HCEC 1CT (cell line): ENCODE results near the gene POU2F1.
A peak's percentile ranks its signal among the peaks of the same experiment; 100 is the strongest.

Experiments used
- DNase-seq: peaks from one replicate; pipeline ENCODE4 v3.0.0-alpha.2; 2017

POU2F1 gene

DNA sequence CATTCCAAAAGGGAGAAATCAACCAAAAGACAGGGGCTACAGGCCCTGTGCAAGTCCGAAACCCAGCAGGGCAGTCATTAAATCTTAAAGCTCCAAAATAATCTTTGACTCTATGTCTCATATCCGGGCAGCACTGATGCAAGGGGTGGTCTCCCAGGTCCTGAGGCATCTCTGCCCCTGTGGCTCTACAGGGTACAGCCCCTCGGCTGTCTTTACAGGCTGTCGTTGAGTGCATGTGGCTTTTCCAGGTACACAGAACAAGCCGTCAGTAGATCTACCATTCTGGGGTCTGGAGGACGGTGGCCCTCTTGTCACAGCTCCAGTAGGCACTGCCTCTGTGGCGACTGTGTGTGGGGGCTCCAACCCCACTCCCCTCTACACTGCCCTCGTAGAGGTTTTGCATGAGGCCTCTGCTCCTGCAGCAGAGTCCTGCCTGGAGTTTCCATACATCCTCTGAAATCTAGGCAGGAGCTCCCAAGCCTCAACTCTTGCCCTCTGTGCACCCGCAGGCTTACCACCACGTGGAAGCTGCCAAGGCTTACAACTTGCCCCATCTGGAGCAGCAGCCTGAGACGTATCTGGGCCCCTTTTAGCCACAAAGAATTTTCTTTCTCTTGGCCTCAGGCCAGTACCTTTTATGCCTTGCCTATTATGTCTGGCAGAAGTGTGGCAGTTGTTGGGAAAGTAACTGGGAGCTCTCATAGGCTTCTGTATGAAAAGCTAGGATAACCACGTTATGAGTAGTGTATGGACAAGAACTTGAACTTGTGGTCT lies 52.5 kb downstream of the POU2F1 start:
- peak; percentile 16 for DNase-seq

- DNase-seq = no peak
These were observed 53.4 kb downstream of the POU2F1 start for GRCh38 chr1:167274061-167274460.

- no peak for DNase-seq
These were observed 56.3 kb downstream of the POU2F1 start for GRCh38 chr1:167276969-167277368.

DNA sequence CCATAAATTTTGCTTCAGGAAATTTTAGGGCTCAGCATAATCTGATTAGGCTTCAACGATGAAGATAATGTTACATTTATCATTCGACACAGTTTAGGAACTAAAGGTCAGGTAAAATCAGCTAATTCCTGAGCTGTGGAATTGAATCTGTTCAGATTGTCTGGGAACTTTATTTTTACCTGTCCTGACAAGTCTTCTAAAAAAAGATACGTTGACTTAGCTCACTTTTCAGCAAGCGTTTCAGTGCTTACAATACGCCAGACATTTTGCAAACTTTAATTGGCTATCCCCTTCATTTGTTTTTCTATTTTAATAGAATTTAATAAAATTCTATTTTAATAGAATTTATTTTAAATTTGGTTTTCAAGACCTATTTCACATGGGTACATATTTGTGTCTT lies 57.8 kb downstream of the POU2F1 start:
- no peak for DNase-seq

DNA sequence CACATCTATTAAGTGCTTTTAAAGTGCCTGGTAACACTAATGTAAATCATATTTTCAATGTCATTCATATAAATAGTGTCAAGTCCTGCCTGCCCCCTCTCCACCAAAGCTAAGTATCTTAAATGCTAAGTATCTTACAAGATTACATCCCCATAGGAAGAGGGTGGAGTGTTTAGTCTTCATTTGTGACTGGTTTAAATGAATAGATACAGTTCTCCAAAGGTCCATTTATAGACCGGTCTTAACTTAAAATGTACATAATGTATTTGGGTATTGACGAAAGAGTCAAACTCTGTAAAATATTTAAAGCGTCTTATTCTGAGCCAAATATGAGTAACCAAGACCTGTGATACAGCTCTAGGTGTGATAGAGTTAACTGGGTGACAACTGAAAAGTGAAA lies 60.2 kb downstream of the POU2F1 start:
- DNase-seq = no peak

DNA sequence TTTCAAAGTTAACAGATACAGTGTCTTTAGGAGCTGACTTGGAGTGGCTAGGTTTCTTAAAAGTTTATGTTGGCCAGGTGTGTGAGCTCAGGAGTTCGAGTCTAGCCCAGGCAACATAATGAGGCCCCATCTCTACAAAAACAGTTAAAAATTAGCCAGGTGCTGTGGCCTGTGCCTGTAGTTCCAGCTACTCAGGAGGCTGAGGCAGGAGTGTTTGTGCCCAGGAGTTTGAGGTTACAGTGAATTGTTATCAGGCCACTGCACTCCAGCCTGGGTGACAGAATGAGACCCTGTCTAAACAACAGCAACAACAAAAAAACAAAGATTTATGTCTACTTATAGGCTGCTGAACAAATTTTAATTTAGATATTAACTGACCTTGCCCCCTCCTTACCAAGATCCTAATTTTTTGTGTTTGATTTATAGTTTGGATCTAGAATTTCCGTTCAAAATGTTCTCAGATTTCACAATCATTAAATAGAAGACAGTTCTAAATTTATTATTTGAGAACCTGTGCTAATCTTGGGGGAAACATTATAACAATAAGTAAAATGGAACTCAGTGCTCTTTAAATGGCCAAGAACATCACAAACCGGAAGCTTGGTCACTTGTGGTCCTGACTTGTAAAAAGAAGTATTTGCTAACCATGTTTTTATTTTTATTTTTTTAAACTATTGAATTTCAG lies 67.8 kb downstream of the POU2F1 start:
- DNase-seq = no peak

DNA sequence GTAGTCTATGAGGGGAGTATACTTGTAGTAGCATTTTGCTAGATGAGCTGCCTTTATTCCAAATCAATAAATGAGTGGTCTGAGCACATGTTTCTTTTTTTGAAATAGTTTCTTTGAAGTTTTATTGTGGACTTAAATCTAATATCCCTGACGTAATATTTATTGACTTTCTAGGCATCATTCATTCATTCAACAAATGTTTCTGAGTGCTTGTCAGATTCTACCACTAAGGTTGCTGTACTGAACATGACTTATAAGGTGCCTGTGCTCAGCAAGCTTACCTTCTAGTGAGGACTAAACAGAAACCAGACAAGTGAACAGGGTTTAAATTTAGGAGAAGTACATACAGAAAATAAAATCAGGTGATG lies 68.4 kb downstream of the POU2F1 start:
- DNase-seq = no peak

DNA sequence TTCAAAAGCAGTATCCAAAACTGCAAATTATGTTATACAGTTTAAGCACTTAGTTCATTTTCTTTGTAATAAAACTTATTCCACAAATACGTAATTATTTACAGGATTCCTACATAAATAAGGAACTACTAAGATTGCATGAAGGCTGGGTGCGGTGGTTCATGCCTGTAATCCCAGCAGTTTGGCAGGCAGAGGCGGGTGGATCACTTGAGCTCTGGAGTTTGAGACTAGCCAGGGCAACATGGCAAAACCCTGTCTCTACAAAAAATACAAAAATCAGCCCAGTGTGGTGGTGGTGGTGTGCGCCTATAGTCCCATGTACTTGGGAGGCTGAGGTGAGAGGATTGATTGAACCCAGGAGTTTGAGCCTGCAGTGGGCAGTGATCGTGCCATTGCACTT lies 69.3 kb downstream of the POU2F1 start:
- DNase-seq = no peak

GRCh38 chr1:167291539-167292185 lies 71.0 kb downstream of the POU2F1 start:
- DNase-seq = no peak

DNA sequence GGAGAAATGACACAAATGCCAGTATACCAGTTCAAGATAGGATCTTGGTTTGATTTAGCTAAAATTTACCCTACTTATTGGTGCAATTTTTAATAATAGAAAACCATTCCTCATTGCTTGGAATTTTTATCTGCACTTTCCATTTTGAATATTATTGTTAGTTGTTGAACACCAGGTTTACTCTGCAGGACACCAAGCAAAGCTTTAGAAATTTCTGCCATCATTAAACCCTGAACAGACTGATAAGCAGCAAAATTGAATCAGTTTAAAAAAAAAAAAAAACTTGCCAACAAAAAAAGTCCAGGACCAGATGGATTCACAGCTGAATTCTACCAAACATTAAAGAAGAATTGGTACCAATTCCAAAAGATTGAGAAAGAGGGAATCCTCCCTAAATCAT lies 71.5 kb downstream of the POU2F1 start:
- DNase-seq = no peak

DNA sequence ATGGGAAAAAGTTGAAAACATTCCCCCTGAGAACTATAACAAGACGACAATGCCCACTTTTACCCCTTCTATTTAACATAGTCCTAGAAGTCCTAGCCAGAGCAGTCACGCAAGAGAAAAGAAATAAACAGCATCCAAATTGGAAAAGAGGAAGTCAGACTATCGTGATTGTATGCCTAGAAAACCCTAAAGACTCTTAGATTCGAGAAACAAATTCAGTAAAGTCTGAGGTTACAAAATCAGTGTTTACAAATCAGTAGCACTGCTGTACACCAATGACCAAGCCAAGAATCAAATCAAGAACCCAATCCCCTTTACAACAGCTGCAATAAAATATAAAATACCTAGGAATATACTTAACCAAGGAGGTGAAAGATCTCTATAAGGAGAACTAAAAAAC lies 72.4 kb downstream of the POU2F1 start:
- DNase-seq = no peak

DNA sequence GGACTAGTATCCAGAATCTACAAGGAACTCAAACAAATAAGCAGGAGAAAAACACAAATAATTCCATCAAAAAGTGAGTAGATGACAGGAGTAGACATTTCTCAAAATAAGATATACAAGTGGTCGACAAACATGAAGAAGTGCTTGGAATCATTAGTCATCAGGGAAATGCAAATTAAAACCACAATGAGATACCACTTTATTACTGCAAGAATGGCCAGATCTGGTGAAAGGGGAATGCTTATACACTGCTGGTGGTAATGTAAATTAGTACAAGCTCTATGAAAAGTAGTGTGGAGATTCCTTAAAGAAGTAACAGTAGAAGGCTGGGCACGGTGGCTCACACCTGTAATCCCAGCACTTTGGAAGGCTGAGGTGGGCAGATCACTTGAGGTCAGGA lies 73.8 kb downstream of the POU2F1 start:
- DNase-seq = peak; percentile 3

GRCh38 chr1:167297222-167298214 lies 76.8 kb downstream of the POU2F1 start:
- peak; percentile 3 for DNase-seq

DNA sequence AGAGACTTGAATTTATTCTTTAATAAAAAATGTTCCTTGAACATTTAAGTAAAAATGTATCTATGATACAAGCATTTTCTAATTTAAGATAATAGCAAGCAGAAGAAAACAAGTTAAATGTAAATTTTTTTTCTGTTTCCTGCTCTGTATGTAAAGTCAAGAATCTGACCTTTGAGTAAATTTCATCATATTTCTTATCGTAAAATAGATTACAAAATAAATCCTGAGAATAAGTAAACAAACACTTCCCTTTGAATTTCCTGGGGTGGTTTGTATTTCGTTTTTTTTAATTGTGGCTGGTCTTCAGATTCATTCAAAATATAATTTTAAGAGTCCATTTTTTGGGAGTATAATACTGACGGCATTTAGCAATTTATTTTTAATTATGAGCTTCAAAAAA lies 77.6 kb downstream of the POU2F1 start:
- peak; percentile 11 for DNase-seq

- DNase-seq = no peak
These were observed 80.7 kb downstream of the POU2F1 start for GRCh38 chr1:167301355-167301754.

GRCh38 chr1:167304165-167304564 lies 83.5 kb downstream of the POU2F1 start:
- DNase-seq = no peak

DNA sequence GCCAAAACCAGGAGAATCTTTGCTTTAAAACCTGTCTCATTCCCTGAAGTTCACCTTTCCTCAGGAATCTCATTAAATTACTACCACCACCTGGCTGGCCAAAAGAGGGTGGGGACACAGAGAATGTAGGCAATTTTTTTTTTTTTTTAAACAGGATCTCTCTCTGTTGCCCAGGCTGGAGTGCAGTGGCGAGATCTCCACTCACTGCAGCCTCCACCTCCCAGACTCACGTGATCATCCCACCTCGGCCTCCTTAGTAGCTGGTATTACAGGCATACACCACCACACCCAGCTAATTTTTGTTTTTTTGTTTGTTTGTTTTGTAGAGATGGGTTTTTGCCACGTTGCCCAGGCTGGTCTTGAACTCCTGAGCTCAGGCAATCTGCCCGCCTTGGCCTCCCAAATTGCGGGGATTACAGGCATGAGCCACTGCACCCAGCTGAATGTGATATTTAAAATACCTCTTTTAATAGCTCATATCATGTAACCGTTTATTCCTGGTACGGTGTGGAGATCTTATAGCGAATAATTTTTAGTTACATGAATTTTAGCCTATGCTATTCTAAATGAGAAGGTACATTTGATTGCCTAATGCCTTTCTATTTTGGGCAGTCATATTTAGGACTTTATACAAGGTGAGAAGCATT lies 84.5 kb downstream of the POU2F1 start:
- DNase-seq = no peak

- DNase-seq = no peak
These were observed 85.1 kb downstream of the POU2F1 start for GRCh38 chr1:167305706-167306277.

DNA sequence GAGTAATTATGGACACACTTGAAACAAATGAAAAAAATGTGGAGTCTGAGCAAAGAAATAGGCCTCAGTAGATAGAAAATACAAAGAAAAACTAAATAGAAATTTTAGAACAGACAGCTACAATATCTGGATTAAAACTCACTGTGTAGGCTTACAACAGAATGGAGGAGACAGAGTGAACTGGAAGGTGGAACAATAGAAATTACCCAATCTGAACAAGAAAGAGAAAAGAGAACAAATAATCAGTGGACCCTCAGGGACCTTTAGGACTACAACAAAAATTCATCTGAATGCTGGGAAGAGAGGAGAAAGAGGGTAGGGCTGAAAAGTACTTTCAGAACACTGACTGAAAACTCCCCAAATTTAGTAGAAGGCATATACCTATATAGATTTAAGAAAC lies 90.0 kb downstream of the POU2F1 start:
- no peak for DNase-seq

GRCh38 chr1:167312871-167313270 lies 92.2 kb downstream of the POU2F1 start:
- no peak for DNase-seq

GRCh38 chr1:167314671-167315070 lies 94.0 kb downstream of the POU2F1 start:
- DNase-seq = no peak

- DNase-seq = no peak
These were observed 96.8 kb downstream of the POU2F1 start for GRCh38 chr1:167317463-167317862.
